Endothelial cell of umbilical vein (primary cell): ENCODE results near the gene HECTD4. TPM values are rescaled to one million over a fixed set of nuclear protein-coding genes. Genes with fewer than 3 reads are reported as not detected.

Experiments
- BruUV-seq: library from RNA; stranded (reverse); fragments of 400-500 nt; replicated peaks from 2 replicates; lab custom pipeline; 2021; lab: Mats Ljungman, UMichigan
- CTCF ChIA-PET: fragments of 300-600, 350-600 bp; sonication (Branson Sonifier 250); formaldehyde crosslinking; loops from one replicate; lab custom pipeline; 2021; ENCODE audit warnings: antibody characterized with exemption, inconsistent platforms; lab: Charles Lee
- POLR2A ChIA-PET: fragments of 300-600, 350-600 bp; sonication (Branson Sonifier 250); formaldehyde crosslinking; loops from one replicate; lab custom pipeline; 2021; ENCODE audit warnings: antibody characterized with exemption, inconsistent platforms; lab: Charles Lee
- DNase-seq: peaks from one replicate; pipeline ENCODE4 v3.0.0-alpha.2; 2011; ENCODE audit warnings: low read depth, low spot score
- FAIRE-seq: peaks from 2 replicates; lab custom pipeline; 2011; peaks lifted over from hg19 to GRCh38; lab: Jason Lieb, UNC
- H2AFZ ChIP-seq: 2 replicates; pipeline ENCODE4 v1.6.0; 2012; ENCODE audit warnings: low read depth, low read length, control low read depth, inconsistent platforms
- H3K27ac ChIP-seq: 2 replicates; pipeline ENCODE4 v1.5.1; 2011; ENCODE audit warnings: low read depth, mild to moderate bottlenecking, control low read depth, low read length, moderate library complexity; ENCODE audit not compliant: insufficient read depth
- H3K27me3 ChIP-seq, 2 experiments: 2 replicates each; pipeline versions ENCODE4 v1.6.0 to v1.6.1; 2011; ENCODE audit warnings: low read length in 2 of 2, mixed read lengths in 1 of 2; ENCODE audit not compliant: control insufficient read depth in 2 of 2, insufficient read depth in 2 of 2
- H3K36me3 ChIP-seq, 2 experiments: 2 replicates in 1 of 2; 3 replicates in 1 of 2; pipeline ENCODE4 v1.5.1; 2011; ENCODE audit warnings: low read length in 2 of 2, mild to moderate bottlenecking in 1 of 2, moderate library complexity in 1 of 2; ENCODE audit not compliant: control insufficient read depth in 2 of 2, insufficient read depth in 2 of 2; ENCODE audit errors: extremely low read depth in 1 of 2
- H3K4me1 ChIP-seq: 3 replicates; pipeline ENCODE4 v1.5.1; 2011; ENCODE audit warnings: mild to moderate bottlenecking, low read length; ENCODE audit not compliant: control insufficient read depth, insufficient read depth; ENCODE audit errors: extremely low read depth
- H3K4me2 ChIP-seq: 2 replicates; pipeline ENCODE4 v1.6.1; 2011; ENCODE audit warnings: low read length, control low read depth, mixed read lengths; ENCODE audit not compliant: insufficient read depth
- H3K4me3 ChIP-seq, 3 experiments: fragments of 200-600 bp in 1 of 3; sonication (generic), shearing (Covaris generic) in 1 of 3; replicated peaks in 1 of 3; 2 replicates each; pipeline ENCODE4 v1.5.1; 2011 to 2016; ENCODE audit warnings: control low read depth in 3 of 3, low read length in 3 of 3, mild to moderate bottlenecking in 2 of 3, inconsistent platforms in 1 of 3, low read depth in 1 of 3, moderate library complexity in 1 of 3; ENCODE audit not compliant: insufficient read depth in 1 of 3
- H3K79me2 ChIP-seq: 2 replicates; pipeline ENCODE4 v1.6.0; 2012; ENCODE audit warnings: low read length, inconsistent platforms; ENCODE audit not compliant: control insufficient read depth, insufficient read depth
- H3K9ac ChIP-seq: replicated peaks from 2 replicates; pipeline ENCODE3; 2011; ENCODE audit warnings: low read length, control low read depth; ENCODE audit not compliant: insufficient read depth; ENCODE audit errors: extremely low read depth
- H3K9me1 ChIP-seq: replicated peaks from 3 replicates; pipeline ENCODE4 v1.6.0; 2011; ENCODE audit warnings: mild to moderate bottlenecking, low read length; ENCODE audit not compliant: control insufficient read depth, insufficient read depth; ENCODE audit errors: extremely low read depth
- H3K9me3 ChIP-seq: replicated peaks from 2 replicates; pipeline ENCODE4 v1.5.1; 2012; ENCODE audit warnings: low read length, inconsistent platforms; ENCODE audit not compliant: control insufficient read depth, insufficient read depth
- H4K20me1 ChIP-seq: replicated peaks from 2 replicates; pipeline ENCODE3; 2011; ENCODE audit warnings: mild to moderate bottlenecking, low read length; ENCODE audit not compliant: control insufficient read depth, insufficient read depth; ENCODE audit errors: extremely low read depth
- CTCF ChIP-seq, 2 donors: IDR thresholded peaks; 1 replicate in 1 of 2; 2 replicates in 1 of 2; pipeline ENCODE4 v1.5.1; 2011; ENCODE audit warnings: low read length in 2 of 2, mild to moderate bottlenecking in 2 of 2, moderate library complexity in 2 of 2, control low read depth in 1 of 2, inconsistent platforms in 1 of 2, low read depth in 1 of 2; ENCODE audit not compliant: insufficient read depth in 1 of 2; ENCODE audit errors: extremely low read depth in 1 of 2
- EZH2 ChIP-seq: IDR thresholded peaks from 2 replicates; pipeline ENCODE4 v1.6.1; 2012; ENCODE audit warnings: borderline replicate concordance, low read depth, mild to moderate bottlenecking, moderate library complexity, low read length, inconsistent platforms; ENCODE audit not compliant: severe bottlenecking
- FOS ChIP-seq: IDR thresholded peaks from 2 replicates; pipeline ENCODE4 v1.6.1; 2011; ENCODE audit warnings: mild to moderate bottlenecking, low read length, moderate library complexity, borderline replicate concordance; ENCODE audit not compliant: insufficient read depth
- GATA2 ChIP-seq: IDR thresholded peaks from 2 replicates; pipeline ENCODE4 v1.7.0; 2011; ENCODE audit warnings: low read depth, mild to moderate bottlenecking, moderate library complexity, mixed read lengths, low read length; ENCODE audit not compliant: insufficient read length, insufficient read depth
- JUN ChIP-seq: IDR thresholded peaks from 2 replicates; pipeline ENCODE4 v1.6.1; 2011; ENCODE audit warnings: borderline replicate concordance, low read depth; ENCODE audit not compliant: insufficient read length, insufficient read depth
- MYC ChIP-seq: IDR thresholded peaks from one replicate; pipeline ENCODE4 v1.6.1; 2011; ENCODE audit warnings: mild to moderate bottlenecking, low read depth, low read length
- POLR2A ChIP-seq: IDR thresholded peaks from 2 replicates; pipeline ENCODE4 v1.6.1; 2012; ENCODE audit warnings: low read depth, mild to moderate bottlenecking, control low read depth, low read length
- POLR2AphosphoS5 ChIP-seq: IDR thresholded peaks from 2 replicates; pipeline ENCODE4 v1.6.1; 2012; ENCODE audit warnings: low read depth, mild to moderate bottlenecking, control low read depth, low read length, moderate library complexity; ENCODE audit not compliant: insufficient read depth
- dilution Hi-C: fragments of 300-500 bp; cut with MboI; formaldehyde crosslinking; loops from one replicate; pipeline ENCODE4 v1.15.0; 2019; ENCODE audit warnings: low sequenced_read_pairs; ENCODE audit not compliant: extremely low pct_ligation_motif_present
- intact Hi-C: fragments of 100-400 bp; cut with micrococcal nuclease; formaldehyde crosslinking; loops from one replicate; pipeline ENCODE4 v1.10.0; 2022
- polyA plus RNA-seq, 4 experiments: library from polyadenylated mRNA; depleted of rRNA in 3 of 4; stranded (reverse) in 3 of 4; unstranded in 1 of 4; fragments of >200 nt; gene quantifications; 2 replicates each; pipeline versions ENCODE4 v1.2.1 to v1.2.3, GENCODE V29; 2011 to 2012; ENCODE audit warnings: missing spikeins in 1 of 4
- total RNA-seq: library from RNA; stranded (reverse); gene quantifications from 2 replicates; pipeline ENCODE4 v1.2.3, GENCODE V29; 2021
- TF ChIP-seq, protein P1 (sequence below): IDR thresholded peaks from 2 replicates; pipeline ENCODE4 v1.6.1; 2011; ENCODE audit not compliant: insufficient read depth, insufficient read length

Gene HECTD4
- total and polyA plus RNA-seq, 2 donors (not counting 3 experiments of a cell fraction or from before 2014, with no cell fraction given): 9.7 to 47.7 TPM

DNA sequence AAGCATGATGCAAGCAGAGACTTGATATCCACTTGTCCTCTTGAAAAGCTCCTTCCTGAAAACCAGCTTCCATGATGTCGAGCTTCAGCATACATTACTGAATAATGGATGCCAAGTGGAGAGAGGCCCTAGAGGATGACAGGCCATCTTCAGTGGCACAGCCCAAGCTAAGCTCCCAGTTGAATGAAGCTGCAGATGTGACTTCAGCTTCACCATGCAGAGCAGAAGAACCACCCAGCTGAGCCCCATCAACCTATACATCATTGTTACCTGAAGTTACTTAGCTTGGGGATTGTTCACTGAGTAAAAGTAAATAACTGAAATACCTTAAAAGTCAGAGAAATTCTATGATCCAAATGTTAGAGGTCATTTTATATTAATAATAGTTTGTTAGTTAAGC is 93.6 kb downstream of the HECTD4 start:
- Histone ChIP-seq H2AFZ (no peak overlapping the region), H3K4me3 (no peak overlapping the region), H3K4me2 (no peak overlapping the region), H3K27me3 (no peaks in the 10 kb centered on the region), H3K9ac (no peak overlapping the region), H3K9me1 (no peaks in the 10 kb centered on the region), H4K20me1 (no peaks in the 10 kb centered on the region), H3K79me2 (no peaks in the 10 kb centered on the region), H3K36me3 (no peaks in the 10 kb centered on the region), H3K9me3 (no peaks in the 10 kb centered on the region), H3K4me1 (no peaks in the 10 kb centered on the region), H3K27ac (no peak overlapping the region)
- DNase-seq (no peak), FAIRE-seq (no peak)
- no TSS peak for BruUV-seq
- TF ChIP-seq POLR2AphosphoS5 (no peak), CTCF (IDR thresholded peaks at IDR 0.05; ENCODE audit: extremely low read depth in 1 of 2, insufficient read depth in 1 of 2, low read depth in 1 of 2, low read length in 2 of 2) (no peak), EZH2 (no peak), MYC (no peak), JUN (no peak), GATA2 (no peak), POLR2A (no peak), FOS (no peak)
- TF ChIP-seq, protein P1, sequence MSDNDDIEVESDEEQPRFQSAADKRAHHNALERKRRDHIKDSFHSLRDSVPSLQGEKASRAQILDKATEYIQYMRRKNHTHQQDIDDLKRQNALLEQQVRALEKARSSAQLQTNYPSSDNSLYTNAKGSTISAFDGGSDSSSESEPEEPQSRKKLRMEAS: no peak
- intact Hi-C loops: no loop called here
- ChIA-PET POLR2A (no interaction called here), CTCF (interaction anchor here (1.4 kb wide), 1 partner anchor 73 kb away, joined by 3 read pairs; no protein-coding TSS in a partner anchor)
- dilution Hi-C loops: no loop called here
